Mammary epithelial cell (primary cell): ENCODE data around the gene UNC13B.

ENCODE experiments used
- EZH2 ChIP-seq: IDR thresholded peaks from 2 replicates; pipeline ENCODE4 v1.6.1; 2012; ENCODE audit warnings: low read length, inconsistent platforms, borderline replicate concordance
- TF ChIP-seq, protein P1 (sequence below), 2 donors: IDR thresholded peaks in 1 of 2; conservative IDR thresholded peaks in 1 of 2; 2 replicates each; pipeline ENCODE4 v1.5.1; 2011 to 2012; ENCODE audit warnings: inconsistent platforms in 2 of 2, low read length in 2 of 2, mild to moderate bottlenecking in 2 of 2, control low read depth in 1 of 2, low read depth in 1 of 2; ENCODE audit not compliant: insufficient read depth in 1 of 2; ENCODE audit errors: extremely low read depth in 1 of 2

DNA sequence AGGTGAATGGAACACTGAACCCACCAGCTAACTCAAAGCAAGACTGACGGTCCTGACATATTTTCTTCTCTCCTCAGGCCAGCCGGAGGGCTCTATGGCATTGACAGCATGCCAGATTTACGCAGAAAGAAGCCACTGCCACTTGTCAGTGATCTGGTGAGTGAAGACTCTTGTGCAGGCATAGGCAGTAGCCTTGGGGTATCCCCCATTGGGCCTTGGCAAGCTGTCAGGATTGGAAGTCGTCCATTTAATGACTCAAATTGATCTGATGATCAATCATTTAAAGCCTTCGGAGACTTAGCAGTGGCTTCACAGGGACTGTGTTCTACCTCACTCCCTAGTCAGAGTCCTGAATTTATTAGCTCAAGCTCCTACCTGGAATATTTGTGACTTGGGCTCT lies 208.4 kb downstream of the UNC13B start:
- TF ChIP-seq, protein P1, sequence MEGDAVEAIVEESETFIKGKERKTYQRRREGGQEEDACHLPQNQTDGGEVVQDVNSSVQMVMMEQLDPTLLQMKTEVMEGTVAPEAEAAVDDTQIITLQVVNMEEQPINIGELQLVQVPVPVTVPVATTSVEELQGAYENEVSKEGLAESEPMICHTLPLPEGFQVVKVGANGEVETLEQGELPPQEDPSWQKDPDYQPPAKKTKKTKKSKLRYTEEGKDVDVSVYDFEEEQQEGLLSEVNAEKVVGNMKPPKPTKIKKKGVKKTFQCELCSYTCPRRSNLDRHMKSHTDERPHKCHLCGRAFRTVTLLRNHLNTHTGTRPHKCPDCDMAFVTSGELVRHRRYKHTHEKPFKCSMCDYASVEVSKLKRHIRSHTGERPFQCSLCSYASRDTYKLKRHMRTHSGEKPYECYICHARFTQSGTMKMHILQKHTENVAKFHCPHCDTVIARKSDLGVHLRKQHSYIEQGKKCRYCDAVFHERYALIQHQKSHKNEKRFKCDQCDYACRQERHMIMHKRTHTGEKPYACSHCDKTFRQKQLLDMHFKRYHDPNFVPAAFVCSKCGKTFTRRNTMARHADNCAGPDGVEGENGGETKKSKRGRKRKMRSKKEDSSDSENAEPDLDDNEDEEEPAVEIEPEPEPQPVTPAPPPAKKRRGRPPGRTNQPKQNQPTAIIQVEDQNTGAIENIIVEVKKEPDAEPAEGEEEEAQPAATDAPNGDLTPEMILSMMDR (conservative IDR thresholded peaks at IDR 0.05 in 1 of 2, IDR thresholded peaks at IDR 0.05 in 1 of 2; ENCODE audit: extremely low read depth in 1 of 2, insufficient read depth in 1 of 2, low read depth in 1 of 2, low read length in 2 of 2) = no peak
- TF ChIP-seq EZH2 = no peak
